KG1 (cell line): ENCODE measurements around the gene ARL4A.
A peak's percentile ranks its signal among the peaks of the same experiment; 100 is the strongest.
"Not testable (repeated sequence)": the region's sequence is repeated elsewhere in the genome, so short reads cannot be mapped to it uniquely, and the experiment has no call there.

ENCODE experiments used
- DNase-seq: peaks from one replicate; lab custom pipeline; 2025; lab: John Stamatoyannopoulos, UW

Gene ARL4A

GRCh38 chr7:12670000-12670729 lies 17.3 kb upstream of the ARL4A start:
- no peak for DNase-seq

DNA sequence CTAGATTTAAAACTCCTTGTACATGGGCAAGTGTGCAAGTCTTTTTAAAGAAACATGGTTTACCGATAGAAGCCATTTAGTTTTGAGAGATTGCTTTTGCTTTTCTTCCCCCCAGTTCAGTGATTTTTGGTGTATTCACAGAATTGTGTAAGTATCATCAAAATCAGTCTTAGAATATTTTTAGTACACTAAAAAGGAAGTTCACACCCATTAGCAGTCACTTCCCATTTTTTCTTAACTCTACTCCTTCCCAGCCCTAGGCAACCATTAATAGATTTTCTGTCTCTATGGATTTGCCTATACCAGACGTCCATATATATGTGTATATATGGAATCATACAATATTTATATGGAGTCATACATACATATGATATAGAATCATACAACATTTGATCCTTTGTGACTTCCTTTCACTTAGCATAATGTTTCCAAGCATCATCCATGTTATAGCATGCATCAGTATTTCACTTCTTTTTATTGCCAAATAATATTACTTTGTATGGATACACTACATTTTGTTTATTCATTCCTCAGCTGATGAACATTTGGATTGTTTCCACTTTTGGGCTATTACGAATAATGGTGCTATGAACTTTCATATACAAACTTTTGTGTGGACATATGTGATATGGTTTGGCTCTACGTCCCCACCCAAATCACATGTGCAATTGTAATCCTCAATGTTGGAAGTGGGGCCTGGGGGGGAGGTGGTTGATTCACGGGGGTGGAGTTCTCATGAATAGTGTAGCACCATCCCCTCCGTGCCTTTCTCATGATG lies 16.5 kb upstream of the ARL4A start:
- no peak for DNase-seq

DNA sequence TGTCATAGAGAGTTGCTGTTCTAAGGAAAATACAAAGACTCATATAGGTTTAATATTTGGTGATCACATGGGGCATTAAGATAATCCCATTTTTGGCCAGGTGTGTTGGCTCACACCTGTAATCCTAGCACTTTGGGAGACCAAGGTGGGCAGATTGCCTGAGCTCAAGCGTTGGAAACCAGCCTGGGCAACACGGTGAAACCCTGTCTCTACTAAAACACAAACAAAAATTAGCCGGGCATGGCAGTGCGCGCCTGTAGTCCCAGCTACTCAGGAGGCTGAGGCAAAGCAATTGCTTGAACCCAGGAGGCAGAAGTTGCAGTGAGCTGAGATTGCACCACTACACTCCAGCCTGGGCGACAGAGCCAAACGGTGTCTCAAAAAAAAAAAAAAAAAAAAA lies 14.0 kb upstream of the ARL4A start:
- DNase-seq, result not testable (repeated sequence)

GRCh38 chr7:12674053-12674452 lies 13.4 kb upstream of the ARL4A start:
- no peak for DNase-seq

- no peak for DNase-seq
Measured at GRCh38 chr7:12674861-12675260, 12.6 kb upstream of the ARL4A start.

DNA sequence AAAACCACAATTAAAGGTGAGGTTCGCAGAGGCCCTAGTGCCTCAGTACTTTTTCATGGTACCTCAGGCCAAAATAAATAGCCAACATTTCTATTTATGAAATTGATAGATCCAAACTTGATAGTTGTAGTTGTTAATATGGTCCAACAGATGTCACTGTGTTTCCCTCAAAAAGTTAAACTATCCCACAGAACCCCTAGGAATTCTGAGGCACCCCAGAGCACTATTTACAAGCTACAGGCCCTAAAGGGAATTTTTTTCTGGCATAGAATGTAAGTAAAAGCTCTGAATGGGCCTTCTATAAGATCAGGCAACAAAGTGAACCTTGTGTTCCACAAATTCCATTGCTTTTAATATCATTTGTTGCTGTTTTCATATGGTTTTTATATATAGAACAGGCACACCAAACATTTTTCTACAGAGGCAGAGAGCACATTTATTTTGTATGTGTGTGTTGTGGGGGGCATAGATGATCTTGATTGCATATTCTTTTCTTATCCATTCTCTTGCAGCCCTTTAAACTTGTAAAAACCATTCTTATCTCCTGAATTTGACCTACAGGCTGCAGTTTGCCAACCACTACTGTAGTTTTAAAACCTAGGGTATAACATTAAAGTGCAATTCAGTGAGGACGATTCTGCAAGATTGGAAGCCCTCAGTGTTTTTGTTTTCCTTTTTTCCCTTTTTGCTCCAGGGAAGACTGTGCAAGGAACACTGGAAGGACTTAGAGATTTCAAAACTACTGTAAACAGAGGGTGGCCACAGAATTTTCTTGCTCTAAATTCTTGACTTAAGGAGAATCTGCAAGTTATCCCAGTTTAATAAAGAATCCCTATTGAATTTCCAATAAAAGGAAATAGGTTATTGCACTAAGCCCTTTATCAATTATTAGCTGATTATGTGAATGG lies 3.5 kb upstream of the ARL4A start:
- DNase-seq, result no peak

GRCh38 chr7:12684733-12685132 lies 2.7 kb upstream of the ARL4A start:
- no peak for DNase-seq

- no peak for DNase-seq
Measured at GRCh38 chr7:12685550-12685949, 1.9 kb upstream of the ARL4A start.

- peak; percentile 48 for DNase-seq
Measured at GRCh38 chr7:12686234-12686890, 1.1 kb upstream of the ARL4A start.

DNA sequence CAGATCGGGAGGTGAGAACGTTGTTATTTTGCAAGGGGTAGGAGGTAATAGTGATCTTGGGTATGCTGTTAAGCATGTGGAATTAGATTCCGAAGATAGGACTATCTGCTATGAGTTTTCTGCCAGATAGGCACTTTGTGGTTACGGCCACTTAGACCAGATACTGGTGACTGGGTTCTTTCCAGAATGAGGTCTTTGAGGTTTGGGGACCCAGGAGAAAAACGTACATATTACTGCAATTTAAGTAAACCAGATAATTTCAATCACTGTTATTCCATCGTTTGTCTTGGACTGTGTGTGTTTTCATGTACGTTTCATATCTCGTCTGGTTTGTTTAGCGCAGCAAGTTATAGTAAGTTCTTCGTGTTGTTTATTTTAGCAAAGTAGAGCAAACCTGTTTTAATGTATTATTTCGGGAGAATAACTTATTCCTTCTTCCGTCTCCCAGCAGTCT lies 312 bp downstream of the ARL4A start:
- no peak for DNase-seq

GRCh38 chr7:12688485-12689170 lies 1.2 kb downstream of the ARL4A start:
- DNase-seq, result not testable (repeated sequence)

DNA sequence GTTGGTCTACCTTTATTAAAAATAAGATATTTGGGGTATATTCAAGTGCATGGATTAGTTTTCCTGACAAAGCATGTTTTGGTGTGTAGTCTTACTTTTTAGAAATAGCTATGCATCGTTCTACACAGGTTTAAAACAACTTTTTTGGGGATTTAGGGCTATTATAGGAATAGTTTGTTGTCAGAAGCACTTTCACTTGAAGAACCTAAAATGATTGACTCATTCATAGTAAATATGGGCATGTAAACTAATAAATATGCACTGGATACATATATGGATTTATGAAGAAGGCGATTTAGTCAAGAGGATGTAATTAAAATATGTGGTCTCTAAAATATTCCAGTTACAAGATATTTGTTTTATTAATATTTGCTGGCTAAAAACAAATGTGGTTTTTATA lies 2.0 kb downstream of the ARL4A start:
- no peak for DNase-seq

DNA sequence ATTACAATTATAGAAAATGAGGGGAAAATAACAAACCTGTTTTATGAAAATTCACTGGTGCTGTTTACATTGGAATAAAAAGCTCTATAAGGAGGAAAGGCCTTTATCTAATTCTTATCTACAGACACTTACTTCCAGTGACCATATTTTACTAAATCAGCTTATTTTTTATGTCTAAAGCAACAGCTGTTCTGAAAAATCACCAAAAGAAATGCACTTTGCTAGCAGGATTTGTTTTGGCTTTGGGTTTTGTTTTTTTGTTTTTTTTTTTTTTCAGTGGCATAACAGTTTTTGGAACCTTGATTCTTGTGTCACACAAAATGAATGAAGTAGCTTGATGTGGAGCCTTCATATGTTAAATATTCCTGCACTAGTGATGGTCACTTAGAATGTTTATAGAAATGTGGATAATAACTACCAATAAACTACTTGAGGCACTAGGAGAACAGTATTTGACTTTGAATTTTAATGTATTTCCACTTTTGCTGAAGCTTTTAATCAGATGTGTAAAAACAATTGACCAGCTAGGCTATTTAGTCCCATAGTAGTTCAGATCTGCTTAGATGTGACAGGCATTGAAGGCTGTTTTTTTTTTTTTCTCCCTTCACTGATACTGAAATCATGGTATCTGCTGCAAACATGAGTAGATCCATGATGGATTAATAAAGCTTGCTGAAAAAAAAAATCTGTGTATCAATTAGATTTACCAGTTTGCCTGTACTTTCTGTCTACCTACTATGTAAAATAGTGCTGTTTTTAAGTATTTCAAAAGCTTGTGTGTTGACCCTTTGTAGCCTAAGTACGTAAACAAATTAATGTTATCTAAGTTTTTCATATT lies 2.8 kb downstream of the ARL4A start:
- DNase-seq, result no peak

DNA sequence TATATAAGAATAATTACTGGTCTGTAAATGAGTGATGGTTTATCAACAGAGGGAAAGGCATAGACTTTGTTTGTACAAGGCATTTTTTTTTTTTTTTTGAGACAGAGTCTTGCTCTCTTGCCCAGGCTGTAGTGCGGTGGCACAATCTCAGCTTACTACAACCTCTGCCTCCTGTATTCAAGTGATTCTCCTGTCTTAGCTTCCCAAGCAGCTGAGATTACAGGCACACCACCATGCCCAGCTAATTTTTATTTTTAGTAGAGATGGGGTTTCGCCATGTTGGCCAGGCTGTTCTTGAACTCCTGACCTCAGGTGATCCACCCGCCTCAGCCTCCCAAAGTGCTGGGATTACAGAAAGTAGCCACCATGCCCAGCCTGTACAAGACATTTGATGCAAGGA lies 4.0 kb downstream of the ARL4A start:
- DNase-seq, result not testable (repeated sequence)

DNA sequence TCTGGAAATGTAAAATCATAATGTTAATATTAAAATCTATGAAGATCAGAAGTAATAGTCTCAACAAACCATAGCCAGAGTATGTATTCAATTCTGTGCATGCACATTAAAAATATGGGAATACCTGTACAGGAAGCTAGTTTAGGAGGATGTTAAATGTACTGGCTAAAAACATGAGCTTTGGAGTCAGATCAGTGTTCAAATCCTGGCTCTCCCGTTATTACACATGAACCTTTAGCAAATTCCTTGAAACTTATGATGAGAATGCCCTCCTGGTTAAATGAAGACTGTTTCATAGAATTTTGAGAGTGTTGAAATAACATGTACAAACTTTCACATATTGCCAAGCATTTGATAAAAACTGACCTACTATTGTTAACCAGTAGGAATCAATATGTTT lies 4.6 kb downstream of the ARL4A start:
- no peak for DNase-seq

DNA sequence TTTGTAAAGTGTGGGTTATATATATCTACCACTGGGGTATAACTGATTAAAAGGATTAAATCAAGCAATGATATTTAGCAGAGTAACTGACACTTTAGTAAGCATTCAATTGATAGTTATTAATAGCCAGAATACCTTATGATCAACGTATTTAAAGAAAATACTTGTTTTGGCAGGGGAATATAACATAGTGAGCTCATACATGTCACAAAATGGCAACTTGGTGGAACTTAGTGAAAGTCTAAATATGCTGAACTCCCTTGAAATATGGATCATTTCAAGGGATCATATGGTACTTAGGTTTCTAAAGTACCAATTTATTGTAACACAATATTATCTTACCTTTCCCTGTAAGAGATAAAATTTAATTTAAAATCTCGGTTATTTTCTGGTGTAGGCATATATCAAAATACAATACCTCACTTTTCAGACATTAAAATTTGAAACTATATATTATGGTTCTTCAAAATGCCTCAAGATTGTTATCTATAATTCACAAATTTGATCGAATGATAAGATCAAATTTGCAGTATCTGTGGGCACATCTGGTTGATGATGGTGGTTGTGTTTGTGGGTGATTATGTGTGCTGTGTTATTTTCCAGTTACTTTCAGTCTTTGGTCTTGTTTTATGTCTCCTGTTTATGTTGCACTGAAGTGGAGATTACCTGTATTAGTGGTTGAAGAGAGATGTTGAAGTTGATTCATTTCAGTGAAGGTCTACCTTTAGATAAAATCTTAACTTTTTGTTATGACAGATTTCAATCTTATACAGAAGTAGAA lies 5.2 kb downstream of the ARL4A start:
- no peak for DNase-seq

DNA sequence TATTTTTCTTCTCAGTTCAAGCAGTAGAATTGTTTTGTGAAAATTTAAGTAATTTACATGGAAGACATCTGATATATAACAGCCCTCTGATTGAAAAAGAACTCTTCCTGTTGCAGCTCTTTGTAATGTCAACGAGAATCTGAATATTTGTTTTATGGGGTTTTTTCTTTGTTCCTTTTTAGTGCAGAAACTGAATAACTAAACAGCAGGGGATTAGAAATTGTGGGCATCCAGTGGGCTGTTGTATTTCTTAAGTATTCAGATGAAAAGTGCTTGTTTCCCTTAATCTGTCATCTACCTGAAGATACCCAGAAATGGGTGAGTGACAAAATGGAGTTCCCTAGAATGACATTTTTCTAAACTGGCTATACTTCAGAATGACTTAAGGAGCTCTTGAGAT lies 7.4 kb downstream of the ARL4A start:
- DNase-seq, result no peak

GRCh38 chr7:12695965-12696364 lies 8.5 kb downstream of the ARL4A start:
- no peak for DNase-seq

- no peak for DNase-seq
Measured at GRCh38 chr7:12699299-12699698, 11.9 kb downstream of the ARL4A start.

- DNase-seq, result no peak
Measured at GRCh38 chr7:12701433-12701832, 14.0 kb downstream of the ARL4A start.
